Measurements from ENCODE around the gene RPE65.
"Not testable (repeated sequence)": the region's sequence is repeated elsewhere in the genome, so short reads cannot be mapped to it uniquely, and the experiment has no call there.

The RPE65 gene

GRCh38 chr1:68449901-68450300 is at the start of gene RPE65:
TSS of gene RPE65 (minus strand) at chr1:68449954. CDS start at chr1:68449905, 49 bp downstream.
- no peak within 1 kb of the TSS for H3K27ac ChIP-seq
- no peak within 1 kb of the TSS for H3K4me3 ChIP-seq

GRCh38 chr1:68497358-68497698 is 47.6 kb upstream of the RPE65 start:
- Histone ChIP-seq H3K27ac (peak overlapping the region in 4 of 21 experiments; percentile 4 to 43 (median 30)), H3K4me3 (peak overlapping the region; percentile 56 to 74 (median 68))

DNA sequence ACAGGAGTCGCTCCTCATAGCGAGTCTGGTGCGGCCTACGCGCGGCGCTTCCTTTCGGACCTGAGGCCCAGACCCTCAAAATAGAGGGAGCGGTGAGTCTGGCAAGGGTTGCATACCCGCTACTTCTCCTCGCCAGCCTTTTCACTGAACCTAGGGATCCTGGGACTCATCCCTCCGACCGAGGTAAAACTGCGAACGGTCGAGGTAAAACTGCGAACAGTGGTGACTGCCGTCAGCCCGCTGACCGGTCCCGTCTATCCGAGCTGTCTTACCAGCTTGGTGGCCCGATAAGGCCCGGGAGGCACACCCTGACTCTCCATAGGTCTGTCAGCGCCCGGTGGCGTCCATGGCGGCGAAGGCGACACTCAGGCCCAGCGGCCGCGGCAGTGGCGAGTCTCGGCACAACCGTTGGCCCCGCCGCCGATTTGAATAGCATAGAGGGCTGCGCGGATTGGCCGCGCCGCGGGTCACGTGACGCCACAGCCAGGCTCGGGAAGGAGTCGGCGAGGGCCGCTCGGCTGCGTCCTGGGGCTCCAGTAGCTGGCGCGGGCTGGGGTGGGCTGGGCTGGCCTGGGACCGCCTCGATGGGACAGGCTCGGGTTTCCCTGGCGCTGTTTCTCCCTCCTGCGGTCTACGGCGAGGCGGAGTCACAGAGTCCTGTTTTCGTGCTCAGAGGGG is 47.1 kb upstream of the RPE65 start, which contains the start of gene DEPDC1:
TSS of gene DEPDC1 (minus strand) at position 403 of the 678 bp plus-strand sequence. CDS start at position 320, 83 bp downstream.
- Histone ChIP-seq H3K27ac (peak within 1 kb of the TSS in 8 of 21 experiments; percentile 4 to 48 (median 30)), H3K4me3 (peak within 1 kb of the TSS; percentile 56 to 74 (median 68))

GRCh38 chr1:68495968-68496679 is 46.4 kb upstream of the RPE65 start:
- peak overlapping the region; percentile 56 to 74 (median 68) for H3K4me3 ChIP-seq
- peak overlapping the region in 6 of 21 experiments; percentile 4 to 48 (median 29) for H3K27ac ChIP-seq

- peak overlapping the region in 2 of 7 experiments; percentile 56 to 62 for H3K4me3 ChIP-seq
- H3K27ac ChIP-seq, result peak overlapping the region in 1 of 21 experiments; percentile 38
Observed at GRCh38 chr1:68495532-68495931, 45.8 kb upstream of the RPE65 start.

GRCh38 chr1:68493193-68493592 is 43.4 kb upstream of the RPE65 start:
- H3K4me3 ChIP-seq, result no peak overlapping the region

DNA sequence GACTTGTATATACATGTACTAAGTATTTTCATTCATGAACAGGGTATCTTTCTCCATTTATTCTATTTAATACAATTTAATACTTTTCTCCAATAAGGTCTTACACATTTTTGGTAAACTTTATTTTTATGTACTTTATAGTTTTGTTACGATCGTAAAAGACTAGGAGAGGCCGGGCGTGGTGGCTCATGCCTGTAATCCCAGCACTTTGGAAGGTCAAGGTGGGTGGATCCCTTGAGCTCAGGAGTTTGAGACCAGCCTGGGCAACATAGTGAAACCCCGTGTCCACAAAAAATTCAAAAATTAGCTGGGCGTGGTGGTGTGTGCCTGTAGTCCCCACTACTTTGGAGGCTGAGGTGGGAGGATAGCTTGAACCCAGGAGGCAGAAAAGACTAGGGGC is 42.5 kb upstream of the RPE65 start:
- H3K27ac ChIP-seq, H3K4me3 ChIP-seq: not testable (repeated sequence)

More at GRCh38 chr1:68493193-68493592, 43.4 kb upstream of the RPE65 start:
- no peak overlapping the region for H3K27ac ChIP-seq

GRCh38 chr1:68490046-68490651 is 40.4 kb upstream of the RPE65 start:
- no peak overlapping the region for H3K27ac ChIP-seq
- H3K4me3 ChIP-seq, result no peak overlapping the region

- no peak overlapping the region for H3K4me3 ChIP-seq
Observed at GRCh38 chr1:68485431-68486022, 35.8 kb upstream of the RPE65 start.

DNA sequence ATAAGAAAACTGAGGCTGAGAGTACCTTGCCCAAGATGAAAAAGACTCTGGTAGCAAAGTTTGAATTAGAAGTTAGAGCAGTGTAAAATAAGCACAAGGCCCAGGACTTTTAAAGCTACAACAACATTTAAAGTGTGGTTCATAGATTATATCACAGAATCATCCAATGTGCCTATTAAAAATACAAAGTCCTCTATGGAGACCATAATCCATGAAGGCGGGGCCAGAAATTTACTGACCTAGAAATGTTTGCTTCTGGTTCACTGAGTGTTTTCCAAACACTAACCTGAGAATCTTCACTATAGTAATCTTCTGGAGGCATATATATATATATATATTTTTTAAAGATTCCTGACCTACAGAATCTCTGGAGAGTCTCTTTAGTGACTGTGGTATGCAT is 34.9 kb upstream of the RPE65 start:
- Histone ChIP-seq H3K27ac (no peak overlapping the region), H3K4me3 (no peak overlapping the region)

More at GRCh38 chr1:68485431-68486022, 35.8 kb upstream of the RPE65 start:
- no peak overlapping the region for H3K27ac ChIP-seq

DNA sequence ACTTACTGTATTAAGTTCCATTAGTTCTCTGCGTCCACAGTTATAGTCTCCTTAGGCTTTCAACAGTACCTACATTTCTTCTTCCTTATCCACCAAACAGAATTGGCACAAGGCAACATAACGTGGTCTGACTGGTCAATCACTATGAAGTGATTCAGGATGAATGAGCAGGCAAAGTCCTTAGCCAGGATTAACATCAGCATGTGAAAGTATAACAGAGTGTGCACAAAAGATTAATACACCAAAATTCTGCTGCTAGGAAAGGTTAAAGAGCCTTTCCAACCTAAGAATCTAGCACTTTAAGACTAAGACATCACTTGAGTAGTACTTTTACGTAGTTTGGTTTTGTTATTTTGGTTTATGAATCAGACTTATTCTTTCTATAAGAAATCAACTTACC is 31.3 kb upstream of the RPE65 start:
- H3K4me3 ChIP-seq, result no peak overlapping the region
- no peak overlapping the region for H3K27ac ChIP-seq

- Histone ChIP-seq H3K4me3 (no peak overlapping the region), H3K27ac (no peak overlapping the region)
Observed at GRCh38 chr1:68479501-68479900, 29.7 kb upstream of the RPE65 start.

- Histone ChIP-seq H3K27ac (no peak overlapping the region), H3K4me3 (no peak overlapping the region)
Observed at GRCh38 chr1:68478662-68479061, 28.9 kb upstream of the RPE65 start.

DNA sequence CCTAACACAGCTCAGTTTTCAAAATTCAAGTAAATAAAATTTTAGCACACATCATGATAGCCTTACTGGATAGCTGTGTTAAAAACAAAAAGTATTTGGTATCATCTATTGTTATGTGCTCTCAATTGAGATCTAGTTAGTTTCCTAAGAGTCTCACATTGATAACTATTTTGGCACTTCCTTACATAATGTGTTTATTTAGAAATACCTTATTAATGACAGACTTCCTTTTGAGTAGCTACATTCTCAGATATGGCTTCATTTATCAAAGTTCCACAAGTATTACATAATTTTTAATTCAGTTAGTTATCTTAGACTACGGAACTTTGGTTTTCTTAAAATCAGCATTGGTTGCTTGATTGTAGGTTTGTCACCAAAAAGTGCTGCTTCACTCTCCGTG is 26.9 kb upstream of the RPE65 start:
- not testable (repeated sequence) for H3K4me3 ChIP-seq, H3K27ac ChIP-seq

- Histone ChIP-seq H3K27ac (no peak overlapping the region), H3K4me3 (no peak overlapping the region)
Observed at GRCh38 chr1:68473060-68473459, 23.3 kb upstream of the RPE65 start.

GRCh38 chr1:68470388-68470970 is 20.7 kb upstream of the RPE65 start:
- no peak overlapping the region for H3K4me3 ChIP-seq
- no peak overlapping the region for H3K27ac ChIP-seq

GRCh38 chr1:68464891-68465290 is 15.1 kb upstream of the RPE65 start:
- H3K27ac ChIP-seq, result no peak overlapping the region
- no peak overlapping the region for H3K4me3 ChIP-seq

DNA sequence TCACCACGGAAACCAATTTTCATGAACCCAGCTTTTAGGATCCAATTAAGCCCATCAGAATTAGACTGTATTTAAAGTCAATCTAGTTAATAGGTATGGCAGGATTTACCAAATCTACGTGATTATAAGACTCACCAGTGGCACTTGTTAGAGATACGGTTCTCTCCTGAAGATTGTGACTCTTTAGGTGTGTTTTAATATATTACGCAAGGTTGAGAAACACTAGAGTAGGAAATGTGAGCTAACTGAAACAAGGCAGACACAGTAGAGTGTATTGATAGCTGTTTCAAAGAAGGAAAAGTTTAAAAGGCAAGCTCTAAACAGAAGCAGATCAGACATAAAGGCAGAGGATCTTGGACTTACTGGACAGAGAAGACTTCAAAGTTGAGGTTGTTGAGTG is 11.2 kb upstream of the RPE65 start:
- Histone ChIP-seq H3K4me3 (no peak overlapping the region), H3K27ac (no peak overlapping the region)

- H3K27ac ChIP-seq, result no peak overlapping the region
- H3K4me3 ChIP-seq, result no peak overlapping the region
Observed at GRCh38 chr1:68459796-68460195, 10.0 kb upstream of the RPE65 start.

DNA sequence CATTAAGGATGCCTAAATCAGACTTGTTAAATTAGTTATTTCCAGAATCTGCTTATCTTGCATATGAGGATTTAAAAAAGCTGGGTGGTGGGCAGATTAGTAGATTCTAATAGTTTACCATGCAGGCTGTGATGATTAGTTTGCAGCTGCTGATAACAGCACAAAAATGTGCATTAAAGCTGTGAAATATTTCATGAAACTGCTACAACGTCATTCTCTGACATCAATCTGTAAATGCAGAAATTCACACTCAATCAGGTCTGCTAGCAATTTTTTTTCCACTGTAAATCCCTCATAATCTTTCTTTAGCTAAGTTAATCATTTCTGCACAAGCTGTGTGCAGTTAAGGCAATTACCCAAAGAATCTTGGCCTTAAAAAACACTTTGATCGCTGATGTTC is 9.3 kb upstream of the RPE65 start:
- Histone ChIP-seq H3K4me3 (no peak overlapping the region), H3K27ac (no peak overlapping the region)
